Fibroblast of skin of right quadriceps (primary cell): ENCODE measurements around the gene RTL3.

Experiments used
- DNase-seq: peaks from one replicate; pipeline ENCODE4 v3.0.0-alpha.2; 2013

The RTL3 gene

DNA sequence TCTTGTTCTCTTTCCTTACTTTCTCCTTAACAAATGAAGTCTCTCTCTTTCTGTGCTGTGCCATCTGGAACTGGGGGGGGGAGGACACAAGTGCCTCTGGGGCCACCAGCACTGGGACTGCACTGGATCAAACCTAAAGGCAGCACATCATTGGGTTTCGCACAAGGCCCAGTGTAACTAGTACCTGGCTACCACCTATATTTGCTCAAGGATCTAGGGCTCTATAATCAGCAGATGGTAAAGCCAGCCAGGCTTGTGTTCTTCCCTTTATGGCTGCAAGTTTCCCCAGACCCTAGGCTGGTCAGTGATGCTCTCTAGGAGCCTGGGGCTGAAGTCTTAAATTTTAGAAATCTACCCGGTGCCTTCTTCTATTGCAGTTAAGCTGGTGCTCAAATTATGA lies 40.1 kb downstream of the RTL3 start:
- no peak for DNase-seq

DNA sequence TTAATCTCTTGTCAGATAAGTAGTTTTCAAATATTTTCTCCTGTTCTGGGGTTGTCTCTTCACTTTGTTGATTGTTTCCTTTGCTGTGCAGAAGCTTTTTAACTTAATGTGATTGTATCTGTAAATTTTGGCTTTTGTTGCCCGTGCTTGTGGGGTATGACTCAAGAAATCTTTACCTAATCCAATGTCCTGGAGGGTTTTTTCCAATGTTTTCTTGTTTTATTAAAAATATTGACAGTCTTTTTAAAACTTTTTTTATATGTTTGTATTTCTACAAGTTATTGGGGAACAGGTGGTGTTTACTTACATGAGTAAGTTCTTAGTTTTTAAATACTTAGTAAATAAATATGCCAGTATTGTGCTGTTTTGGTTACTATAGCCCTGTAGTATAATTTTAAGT lies 44.9 kb downstream of the RTL3 start:
- DNase-seq: no peak
